ENCODE measurements around the gene ZNF343. TPM values are rescaled to one million over a fixed set of nuclear protein-coding genes. Genes with fewer than 3 reads are reported as not detected.
A peak's percentile ranks its signal among the peaks of the same experiment; 100 is the strongest.
"Not testable (repeated sequence)": the region's sequence is repeated elsewhere in the genome, so short reads cannot be mapped to it uniquely, and the experiment has no call there.

The ZNF343 gene
- total RNA-seq, 1 donor from 2014 or later: 6.3 TPM

GRCh38 chr20:2509794-2510193 lies 1.1 kb upstream of the ZNF343 start:
- no peak for TF ChIP-seq CTCF (IDR thresholded peaks at IDR 0.05; ENCODE audit: borderline replicate concordance)
- Histone ChIP-seq H3K9me3 (replicated peaks) (no peaks in the 10 kb centered on the region), H3K27ac (replicated peaks) (no peak overlapping the region), H3K4me1 (peaks cover 28% of the 10 kb centered on the region), H3K36me3 (no peaks in the 10 kb centered on the region), H3K27me3 (ENCODE audit: low read depth) (no peaks in the 10 kb centered on the region), H3K4me3 (peak overlapping the region; percentile 95)
- no peak for DNase-seq
- intact Hi-C loops (cut with micrococcal nuclease): no loop called here

GRCh38 chr20:2509468-2509781 lies 710 bp upstream of the ZNF343 start:
- intact Hi-C loops (cut with micrococcal nuclease): no loop called here
- Histone ChIP-seq H3K36me3 (no peaks in the 10 kb centered on the region), H3K27me3 (ENCODE audit: low read depth) (no peaks in the 10 kb centered on the region), H3K4me1 (peaks cover 28% of the 10 kb centered on the region), H3K27ac (replicated peaks) (peak overlapping the region; percentile 94), H3K9me3 (replicated peaks) (no peaks in the 10 kb centered on the region), H3K4me3 (peak overlapping the region; percentile 95)
- no peak for TF ChIP-seq CTCF (IDR thresholded peaks at IDR 0.05; ENCODE audit: borderline replicate concordance)
- DNase-seq: no peak

GRCh38 chr20:2507875-2508630 lies 662 bp downstream of the ZNF343 start:
- DNase-seq: peak; percentile 25
- TF ChIP-seq CTCF (IDR thresholded peaks at IDR 0.05; ENCODE audit: borderline replicate concordance): no peak
- no peaks in the 10 kb centered on the region for H3K9me3 ChIP-seq (replicated peaks)
- H3K27ac ChIP-seq (replicated peaks): peak overlapping the region; percentile 94
- no peaks in the 10 kb centered on the region for H3K27me3 ChIP-seq (ENCODE audit: low read depth)
- intact Hi-C loops (cut with micrococcal nuclease): no loop called here
- peaks cover 28% of the 10 kb centered on the region for H3K4me1 ChIP-seq
- H3K36me3 ChIP-seq: no peaks in the 10 kb centered on the region
- peak overlapping the region; percentile 95 for H3K4me3 ChIP-seq

- H3K4me1 ChIP-seq: peaks cover 28% of the 10 kb centered on the region
- no peak overlapping the region for H3K27ac ChIP-seq (replicated peaks)
- no peak for DNase-seq
- TF ChIP-seq CTCF (IDR thresholded peaks at IDR 0.05; ENCODE audit: borderline replicate concordance): no peak
- no peaks in the 10 kb centered on the region for H3K9me3 ChIP-seq (replicated peaks)
- H3K27me3 ChIP-seq (ENCODE audit: low read depth): no peaks in the 10 kb centered on the region
- H3K36me3 ChIP-seq: no peaks in the 10 kb centered on the region
- intact Hi-C loops (cut with micrococcal nuclease): no loop called here
- H3K4me3 ChIP-seq: peak overlapping the region; percentile 95
These were observed 1.3 kb downstream of the ZNF343 start for GRCh38 chr20:2507464-2507863.

- H3K27me3 ChIP-seq (ENCODE audit: low read depth); intact Hi-C loops (cut with micrococcal nuclease): not testable (repeated sequence)
These were observed 2.3 kb downstream of the ZNF343 start for GRCh38 chr20:2506426-2506825.

GRCh38 chr20:2504803-2505202 lies 3.9 kb downstream of the ZNF343 start:
- H3K9me3 ChIP-seq (replicated peaks); H3K4me3 ChIP-seq; intact Hi-C loops (cut with micrococcal nuclease); H3K27me3 ChIP-seq (ENCODE audit: low read depth); H3K27ac ChIP-seq (replicated peaks); DNase-seq: not testable (repeated sequence)
- Histone ChIP-seq H3K4me1 (peaks cover 28% of the 10 kb centered on the region), H3K36me3 (peaks cover 12% of the 10 kb centered on the region)

More at GRCh38 chr20:2506426-2506825, 2.3 kb downstream of the ZNF343 start:
- H3K36me3 ChIP-seq; H3K9me3 ChIP-seq (replicated peaks); H3K27ac ChIP-seq (replicated peaks); H3K4me3 ChIP-seq; DNase-seq: not testable (repeated sequence)
- peaks cover 28% of the 10 kb centered on the region for H3K4me1 ChIP-seq

- H3K4me3 ChIP-seq; DNase-seq; H3K27ac ChIP-seq (replicated peaks); H3K9me3 ChIP-seq (replicated peaks); H3K27me3 ChIP-seq (ENCODE audit: low read depth); intact Hi-C loops (cut with micrococcal nuclease): not testable (repeated sequence)
- peaks cover 27% of the 10 kb centered on the region for H3K36me3 ChIP-seq
- H3K4me1 ChIP-seq: peaks cover 11% of the 10 kb centered on the region
These were observed 5.8 kb downstream of the ZNF343 start for GRCh38 chr20:2502808-2503384.
